Hepatocyte (in vitro differentiated cells): Measurements from ENCODE around the gene PBX3. TPM values are rescaled to one million over a fixed set of nuclear protein-coding genes. Genes with fewer than 3 reads are reported as not detected.

ENCODE experiments used
- DNase-seq: peaks from one replicate; pipeline ENCODE4 v3.0.0-alpha.2; 2016; ENCODE audit warnings: low spot score
- H2AFZ ChIP-seq: fragments of 200-600 bp; sonication (generic); 2 replicates; pipeline ENCODE4 v1.6.0; 2016; ENCODE audit warnings: antibody characterized with exemption, mild to moderate bottlenecking
- H3K27ac ChIP-seq: fragments of 200-600 bp; sonication (generic); 2 replicates; pipeline ENCODE4 v1.5.1; 2016; ENCODE audit warnings: mild to moderate bottlenecking
- H3K27me3 ChIP-seq: fragments of 200-600 bp; sonication (generic); 2 replicates; pipeline ENCODE4 v1.6.1; 2016
- H3K36me3 ChIP-seq: fragments of 200-600 bp; sonication (generic); replicated peaks from 2 replicates; pipeline ENCODE4 v1.5.1; 2016; ENCODE audit warnings: low read depth; ENCODE audit not compliant: insufficient read depth
- H3K4me1 ChIP-seq: fragments of 200-600 bp; sonication (generic); 2 replicates; pipeline ENCODE4 v1.5.1; 2016; ENCODE audit warnings: mild to moderate bottlenecking, moderate library complexity; ENCODE audit not compliant: insufficient read depth
- H3K4me2 ChIP-seq: fragments of 200-600 bp; sonication (generic); 2 replicates; pipeline ENCODE4 v1.6.0; 2016
- H3K4me3 ChIP-seq: fragments of 200-600 bp; sonication (generic); 2 replicates; pipeline ENCODE4 v1.5.1; 2016; ENCODE audit warnings: mild to moderate bottlenecking
- H3K79me2 ChIP-seq: fragments of 200-600 bp; sonication (generic); 2 replicates; pipeline ENCODE4 v1.6.0; 2017; ENCODE audit warnings: mild to moderate bottlenecking
- H3K9me2 ChIP-seq: fragments of 200-600 bp; sonication (generic); replicated peaks from 2 replicates; pipeline ENCODE4 v1.6.0; 2017; ENCODE audit warnings: mild to moderate bottlenecking; ENCODE audit not compliant: insufficient read depth
- H3K9me3 ChIP-seq: fragments of 200-600 bp; sonication (generic); 2 replicates; pipeline ENCODE4 v1.5.1; 2016; ENCODE audit warnings: low read depth, mild to moderate bottlenecking
- H4K20me1 ChIP-seq: fragments of 200-600 bp; sonication (generic); 2 replicates; pipeline ENCODE4 v1.6.0; 2016; ENCODE audit warnings: mild to moderate bottlenecking; ENCODE audit not compliant: insufficient read depth, poor library complexity, severe bottlenecking
- CTCF ChIP-seq: fragments of 200-600 bp; sonication (generic); IDR thresholded peaks from 2 replicates; pipeline ENCODE4 v1.5.1; 2016; ENCODE audit warnings: antibody characterized with exemption, mild to moderate bottlenecking; ENCODE audit not compliant: poor library complexity
- EZH2 ChIP-seq: fragments of 200-600 bp; sonication (generic); IDR thresholded peaks from 2 replicates; pipeline ENCODE4 v1.6.1; 2016; ENCODE audit warnings: antibody characterized with exemption, mild to moderate bottlenecking, borderline replicate concordance
- EZH2phosphoT487 ChIP-seq: fragments of 200-600 bp; sonication (generic); IDR thresholded peaks from one replicate; pipeline ENCODE4 v1.6.1; 2018; ENCODE audit warnings: antibody characterized with exemption, mild to moderate bottlenecking, low read depth, moderate library complexity; ENCODE audit not compliant: unreplicated experiment, severe bottlenecking
- WGBS: methylation state at CpG from one replicate; pipeline ENCODE4 v1.1.6; 2016; ENCODE audit warnings: low lambda C conversion rate; ENCODE audit errors: missing lambda C conversion rate; 5-methylcytosine and 5-hydroxymethylcytosine counted together
- polyA plus RNA-seq: library from polyadenylated mRNA; unstranded; fragments of >200 nt; fragmentation: Nextera tagmentation; extraction: Ambion mirVana; gene quantifications from 2 replicates; pipeline ENCODE4 v1.2.1, GENCODE V29; 2016
- total RNA-seq: library from RNA; depleted of rRNA; stranded (reverse); fragments of >200 nt; gene quantifications from 2 replicates; pipeline ENCODE4 v1.2.3, GENCODE V29; 2014

Gene PBX3
- total and polyA plus RNA-seq, 2 experiments from 2014 or later = 15.9 to 23.3 TPM

GRCh38 chr9:125703662-125704061 lies 43.5 kb upstream of the PBX3 start:
- no peak overlapping the region for H2AFZ ChIP-seq
- DNase-seq = no peak
- no peak overlapping the region for H3K4me2 ChIP-seq
- H3K9me3 ChIP-seq = no peaks in the 10 kb centered on the region
- H4K20me1 ChIP-seq = peaks cover 4% of the 10 kb centered on the region
- TF ChIP-seq EZH2 (no peak), CTCF (no peak), EZH2phosphoT487 (no peak)
- H3K36me3 ChIP-seq = no peaks in the 10 kb centered on the region
- no peaks in the 10 kb centered on the region for H3K9me2 ChIP-seq
- H3K4me3 ChIP-seq = no peak overlapping the region
- peaks cover 83% of the 10 kb centered on the region for H3K79me2 ChIP-seq
- H3K27me3 ChIP-seq = no peaks in the 10 kb centered on the region
- peaks cover 11% of the 10 kb centered on the region for H3K4me1 ChIP-seq
- WGBS = 90% methylated on average over 4 of the region's 4 CpGs
- H3K27ac ChIP-seq = no peak overlapping the region

GRCh38 chr9:125705893-125706292 lies 41.3 kb upstream of the PBX3 start:
- H3K9me2 ChIP-seq = no peaks in the 10 kb centered on the region
- TF ChIP-seq EZH2 (no peak), CTCF (no peak), EZH2phosphoT487 (no peak)
- peaks cover 60% of the 10 kb centered on the region for H3K79me2 ChIP-seq
- WGBS = 82% methylated on average over 4 of the region's 4 CpGs
- H3K4me2 ChIP-seq = peak overlapping the region; percentile 94
- H2AFZ ChIP-seq = peak overlapping the region; percentile 61
- peak overlapping the region; percentile 70 for H3K27ac ChIP-seq
- H3K4me3 ChIP-seq = peak overlapping the region; percentile 94
- H3K4me1 ChIP-seq = peaks cover 11% of the 10 kb centered on the region
- DNase-seq = no peak
- H3K36me3 ChIP-seq = no peaks in the 10 kb centered on the region
- H3K9me3 ChIP-seq = no peaks in the 10 kb centered on the region
- no peaks in the 10 kb centered on the region for H3K27me3 ChIP-seq
- peaks cover 3% of the 10 kb centered on the region for H4K20me1 ChIP-seq

GRCh38 chr9:125706651-125707471 lies 40.3 kb upstream of the PBX3 start, which contains the start of gene MAPKAP1:
Gene MAPKAP1 (minus strand): TSS chr9:125707208. CDS start chr9:125672574, 34,634 bp downstream.
- peaks cover 51% of the 10 kb centered on the region for H3K79me2 ChIP-seq
- peak within 1 kb of the TSS; percentile 89 for H2AFZ ChIP-seq
- DNase-seq = peak; percentile 98
- peak within 1 kb of the TSS; percentile 94 for H3K4me3 ChIP-seq
- H3K27ac ChIP-seq = peak within 1 kb of the TSS; percentile 70
- WGBS = 1% methylated on average over 52 of the region's 63 CpGs
- H3K36me3 ChIP-seq = no peaks in the 10 kb centered on the region
- TF ChIP-seq EZH2phosphoT487 = no peak
- no peak for TF ChIP-seq EZH2
- TF ChIP-seq CTCF = no peak
- H3K27me3 ChIP-seq = no peaks in the 10 kb centered on the region
- H4K20me1 ChIP-seq = peaks cover 3% of the 10 kb centered on the region
- H3K9me2 ChIP-seq = no peaks in the 10 kb centered on the region
- H3K9me3 ChIP-seq = no peaks in the 10 kb centered on the region
- peak within 1 kb of the TSS; percentile 94 for H3K4me2 ChIP-seq
- peaks cover 11% of the 10 kb centered on the region for H3K4me1 ChIP-seq
